IPS DF 4.7 (cell line): ENCODE measurements around the gene RAB29.

Source experiments
- DNase-seq: peaks from one replicate; pipeline ENCODE4 v3.0.0-alpha.2; 2013; ENCODE audit warnings: low spot score; ENCODE audit errors: extremely low read depth

RAB29 gene

GRCh38 chr1:205766038-205766437, 9.2 kb downstream of the RAB29 start:
- no peak for DNase-seq

DNA sequence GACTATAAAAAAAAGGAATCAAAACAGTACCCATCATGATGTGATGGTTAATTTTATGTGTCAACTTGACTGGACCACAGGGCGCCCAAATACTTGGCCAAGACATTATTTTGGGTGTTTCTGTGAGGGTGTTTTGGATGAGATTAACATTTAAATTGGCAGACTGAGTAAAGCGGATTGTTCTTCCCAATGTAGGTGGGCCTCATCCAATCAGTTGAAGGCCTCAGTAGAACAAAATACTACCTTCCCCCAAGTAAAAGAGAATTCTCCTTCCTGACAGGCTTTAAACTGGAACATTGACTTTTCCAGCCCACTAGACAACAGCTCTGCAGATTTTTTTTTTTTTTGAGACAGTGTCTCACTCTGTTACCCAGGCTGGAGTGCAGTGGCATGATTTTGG, 10.7 kb downstream of the RAB29 start:
- no peak for DNase-seq

GRCh38 chr1:205763980-205764379, 11.3 kb downstream of the RAB29 start:
- DNase-seq = no peak

- no peak for DNase-seq
These were observed 14.7 kb downstream of the RAB29 start for GRCh38 chr1:205760606-205761005.

DNA sequence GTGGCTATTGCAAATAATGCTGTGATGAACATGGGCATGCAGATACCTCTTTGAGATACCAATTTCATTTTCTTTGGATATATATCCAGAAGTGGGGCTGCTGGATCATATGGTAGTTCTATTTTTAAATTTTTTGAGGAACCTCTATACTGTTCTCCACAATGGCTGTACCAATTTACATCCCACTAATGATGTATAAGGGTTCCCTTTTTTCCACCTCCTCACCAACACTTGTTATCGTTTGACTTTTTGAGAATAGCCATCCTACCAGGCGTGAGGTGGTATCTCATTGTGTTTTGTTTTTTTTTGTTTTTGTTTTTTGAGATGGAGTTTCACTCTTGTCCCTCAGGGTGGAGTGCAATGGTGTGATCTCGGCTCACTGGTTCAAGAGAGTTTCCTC, 18.7 kb downstream of the RAB29 start:
- DNase-seq = no peak

DNA sequence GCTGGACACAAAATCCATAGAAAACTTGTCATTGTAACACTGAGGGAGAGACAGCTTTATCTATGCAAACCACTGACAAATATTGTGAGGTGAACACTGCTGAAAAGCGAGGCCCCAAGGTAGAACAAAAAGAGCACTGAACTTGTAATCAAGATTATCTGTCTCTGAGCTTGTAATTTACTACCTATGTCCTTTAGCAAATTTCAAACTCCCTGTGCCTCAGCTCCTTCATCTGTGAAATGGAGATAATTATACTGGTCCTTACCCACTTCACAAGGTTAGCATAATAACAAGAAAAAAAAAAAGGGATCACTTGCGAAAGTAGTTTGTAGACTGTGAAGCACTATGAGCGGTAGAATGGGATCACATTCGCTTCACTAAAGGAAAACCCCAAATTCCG, 20.4 kb downstream of the RAB29 start:
- DNase-seq = no peak

GRCh38 chr1:205751036-205751651, 24.1 kb downstream of the RAB29 start:
- no peak for DNase-seq

- peak; percentile 91 for DNase-seq
These were observed 24.9 kb downstream of the RAB29 start, which contains the start of gene NUCKS1 for GRCh38 chr1:205750138-205751035. TSS of gene NUCKS1 (minus strand) at chr1:205750182. CDS start at chr1:205749973, 209 bp downstream.

DNA sequence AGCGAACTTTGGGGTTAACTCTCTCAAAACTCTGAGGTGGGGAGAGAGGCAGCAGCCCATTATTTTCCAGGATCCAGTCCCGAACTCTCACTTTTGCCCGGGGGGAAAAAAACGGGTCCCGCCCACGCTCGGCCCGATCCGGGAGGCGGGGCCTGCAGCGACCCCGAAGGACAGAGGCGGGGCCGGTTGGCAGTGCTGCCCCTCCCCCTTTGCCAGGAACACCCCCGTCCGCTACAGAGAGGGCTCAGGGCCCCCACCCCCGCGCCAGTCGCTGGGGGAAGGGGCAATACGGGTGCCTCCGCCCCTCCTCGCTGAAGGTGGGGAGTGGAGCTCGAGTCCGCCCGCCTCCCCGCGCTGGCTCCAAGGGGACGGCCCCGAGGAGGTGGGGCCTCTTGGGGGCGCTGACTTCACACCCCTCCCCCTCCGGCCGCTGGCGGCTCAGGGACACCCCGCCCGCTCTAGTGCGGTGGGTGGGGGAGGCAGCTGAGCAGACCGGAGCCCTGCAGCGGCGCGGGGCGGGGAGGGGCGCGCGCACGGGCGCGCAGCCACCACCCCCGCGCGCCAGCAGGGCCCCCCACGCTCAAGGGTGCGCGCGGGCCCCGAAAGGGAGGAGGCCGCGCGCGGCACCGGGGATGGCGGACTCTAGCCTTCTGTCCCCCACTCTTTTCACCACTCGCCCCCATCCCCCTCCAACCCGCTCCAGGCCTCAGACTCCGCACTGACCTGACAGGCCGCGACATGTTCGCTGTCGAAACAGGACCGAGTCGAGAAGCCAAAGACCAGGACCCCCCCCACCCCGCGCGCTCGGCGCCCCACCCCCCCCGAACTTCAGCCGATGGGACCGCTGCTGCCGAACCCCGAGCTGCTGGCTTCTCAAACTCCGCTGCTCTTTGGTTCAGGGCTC, 25.8 kb downstream of the RAB29 start:
- no peak for DNase-seq

- DNase-seq = no peak
These were observed 26.7 kb downstream of the RAB29 start for GRCh38 chr1:205748403-205749233.

DNA sequence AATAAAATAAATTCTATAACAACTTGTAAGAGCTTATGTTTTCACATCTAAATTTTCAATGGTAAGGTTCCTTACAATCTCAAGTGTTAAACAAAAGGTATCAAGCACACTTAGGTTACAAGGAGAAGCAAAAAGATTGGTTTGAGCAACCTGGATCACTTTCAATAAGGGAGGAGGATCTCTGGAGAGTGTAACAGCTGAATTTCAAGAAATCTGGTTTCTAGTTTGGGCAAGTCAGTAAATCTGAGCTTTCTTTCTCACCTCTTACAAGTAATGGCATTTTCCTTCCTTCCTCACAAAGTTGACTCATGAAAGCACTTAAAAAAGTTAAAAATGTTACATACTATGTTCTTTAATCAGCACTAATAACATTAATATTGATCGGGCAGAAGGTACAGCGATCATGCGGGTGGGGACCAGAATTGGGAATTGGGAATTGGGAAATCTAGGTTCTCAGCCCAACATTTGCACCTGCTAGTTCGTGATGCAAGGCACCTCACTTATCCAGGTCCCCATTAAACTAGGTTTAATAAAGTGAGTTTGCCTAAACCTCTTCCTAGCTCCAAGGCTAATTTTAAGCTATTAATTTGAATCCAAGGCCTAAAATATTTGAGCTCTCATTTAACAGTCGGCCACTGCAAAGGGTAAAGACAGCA, 28.4 kb downstream of the RAB29 start:
- no peak for DNase-seq

DNA sequence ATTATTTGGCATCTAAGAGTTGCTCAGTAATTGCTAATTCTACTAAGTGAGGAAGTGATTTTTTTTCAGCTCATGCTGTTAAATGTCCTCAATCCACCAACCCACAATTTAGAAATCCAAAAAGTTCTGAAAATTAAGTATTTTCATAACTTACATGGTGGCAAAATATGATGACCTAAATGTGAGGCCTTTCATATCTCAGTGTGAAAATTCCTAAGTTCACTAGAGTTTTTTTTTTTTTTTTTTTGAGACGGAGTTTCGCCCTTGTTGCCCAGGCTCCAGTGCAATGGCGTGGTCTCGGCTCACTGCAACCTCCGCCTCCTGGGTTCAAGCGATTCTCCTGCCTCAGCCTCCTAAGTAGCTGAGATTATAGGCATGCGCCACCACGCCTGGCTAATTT, 30.9 kb downstream of the RAB29 start:
- DNase-seq = no peak

DNA sequence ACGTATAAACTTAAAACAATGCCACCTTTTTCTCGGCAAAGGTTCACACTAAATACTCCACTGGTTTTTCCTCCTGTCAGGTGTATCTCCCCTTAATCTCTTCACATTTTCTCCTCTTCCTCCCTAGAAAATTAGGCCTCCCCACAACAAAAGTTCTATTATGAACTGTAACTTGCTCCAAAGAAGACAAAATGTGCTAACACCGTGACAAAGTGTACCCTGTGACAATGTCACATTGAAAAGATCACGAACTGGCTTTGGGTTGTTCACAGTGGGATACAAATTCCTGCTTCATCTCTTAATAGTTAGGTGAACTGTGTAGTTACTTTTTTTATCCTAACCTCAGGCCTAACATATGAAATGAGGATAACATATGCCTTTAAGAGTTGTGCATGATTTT, 31.3 kb downstream of the RAB29 start:
- DNase-seq = no peak

GRCh38 chr1:205741681-205742080, 33.6 kb downstream of the RAB29 start:
- DNase-seq = no peak

GRCh38 chr1:205739348-205740160, 35.7 kb downstream of the RAB29 start:
- DNase-seq = no peak

GRCh38 chr1:205735218-205735617, 40.1 kb downstream of the RAB29 start:
- no peak for DNase-seq

DNA sequence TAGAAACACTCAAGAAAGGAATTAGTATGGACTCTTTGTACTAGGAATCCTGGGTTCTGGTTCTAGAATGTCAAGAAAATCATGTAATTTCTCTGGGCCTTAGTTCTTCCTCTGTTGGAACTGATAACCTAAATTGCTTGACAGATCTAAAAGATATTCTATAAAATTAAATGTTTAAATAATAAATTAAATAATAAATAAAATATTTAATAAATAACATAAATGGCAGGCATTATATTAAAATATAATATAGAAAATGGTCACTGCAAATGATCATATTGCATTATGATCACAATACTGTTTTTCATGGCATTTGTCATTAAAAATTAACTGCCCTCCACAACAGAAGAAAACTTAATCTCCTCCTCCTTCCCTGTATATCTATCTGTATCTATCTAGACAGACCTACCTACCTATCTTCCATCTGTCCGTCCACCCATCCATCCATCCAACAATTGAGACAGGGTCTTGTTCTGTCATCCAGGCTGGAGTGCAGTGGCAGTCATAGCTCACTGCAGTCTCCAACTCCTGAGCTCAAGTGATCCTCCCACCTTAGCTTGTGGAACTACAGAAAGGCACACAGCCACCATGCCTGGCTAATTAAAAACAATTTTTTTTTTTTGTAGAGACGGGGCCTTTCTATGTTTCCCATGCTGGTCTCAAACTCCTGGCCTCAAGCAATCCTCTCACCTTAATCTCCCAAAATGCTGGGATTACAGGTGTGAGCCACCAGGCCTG, 41.7 kb downstream of the RAB29 start:
- DNase-seq = no peak

GRCh38 chr1:205729945-205730610, 45.2 kb downstream of the RAB29 start:
- no peak for DNase-seq
